GM12878 (cell line): Measurements from ENCODE around the gene HMGXB3. TPM values are rescaled to one million over a fixed set of nuclear protein-coding genes. Genes with fewer than 3 reads are reported as not detected.

Experiments
- ATAC-seq: fragments of 200-7000 bp; cut with Tn5 transposase; 3 replicates; pipeline ENCODE4 v1.9.1; 2020; ENCODE audit warnings: mild to moderate bottlenecking, moderate library complexity
- BruUV-seq: library from RNA; stranded (reverse); fragments of 400-500 nt; replicated peaks from 2 replicates; lab custom pipeline; 2021; lab: Mats Ljungman, UMichigan
- CTCF ChIA-PET: fragments of 300-600 bp; sonication (Branson Sonifier 250); formaldehyde crosslinking; extraction: SDS; loops from one replicate; lab custom pipeline; 2021; ENCODE audit warnings: inconsistent platforms; lab: Yijun Ruan, JAX
- POLR2A ChIA-PET: fragments of 350-600 bp; formaldehyde crosslinking; extraction: SDS; loops from one replicate; lab custom pipeline; 2021; ENCODE audit warnings: inconsistent platforms; lab: Charles Lee
- RAD21 ChIA-PET: fragments of 300-600 bp; sonication (Branson Sonifier 250); formaldehyde crosslinking; loops from one replicate; lab custom pipeline; 2023; ENCODE audit warnings: antibody characterized with exemption; ENCODE audit not compliant: unreplicated experiment; lab: Charles Lee
- SMC1A ChIA-PET: fragments of 300-600 bp; sonication (Branson Sonifier 250); formaldehyde crosslinking; loops from one replicate; lab custom pipeline; 2023; ENCODE audit not compliant: unreplicated experiment, uncharacterized antibody; lab: Charles Lee
- DNase-seq: peaks from one replicate; pipeline ENCODE4 v3.0.0-alpha.2; 2011; ENCODE audit warnings: low read depth, low spot score
- FAIRE-seq: peaks from 3 replicates; lab custom pipeline; 2011; peaks lifted over from hg19 to GRCh38; lab: Jason Lieb, UNC
- H2AFZ ChIP-seq: 2 replicates; pipeline ENCODE4 v1.6.0; 2011; ENCODE audit warnings: low read depth, low read length, control low read depth; ENCODE audit not compliant: control insufficient read depth
- H3K27ac ChIP-seq: 2 replicates; pipeline ENCODE4 v1.5.1; 2011; ENCODE audit warnings: control low read depth; ENCODE audit not compliant: control insufficient read depth, insufficient read depth
- H3K27me3 ChIP-seq, 2 experiments: replicated peaks in 1 of 2; 2 replicates each; pipeline versions ENCODE4 v1.6.0 to v1.6.1; 2011; ENCODE audit warnings: low read length in 1 of 2; ENCODE audit not compliant: control insufficient read depth in 2 of 2, insufficient read depth in 2 of 2
- H3K36me3 ChIP-seq, 2 experiments: 2 replicates each; pipeline ENCODE4 v1.5.1; 2011; ENCODE audit warnings: low read length in 1 of 2; ENCODE audit not compliant: control insufficient read depth in 2 of 2, insufficient read depth in 2 of 2
- H3K4me1 ChIP-seq: 2 replicates; pipeline ENCODE4 v1.6.1; 2011; ENCODE audit warnings: mild to moderate bottlenecking, low read length, moderate library complexity, mixed read lengths; ENCODE audit not compliant: control insufficient read depth, insufficient read depth
- H3K4me2 ChIP-seq: 2 replicates; pipeline ENCODE4 v1.6.0; 2011; ENCODE audit warnings: control low read depth; ENCODE audit not compliant: control insufficient read depth, insufficient read depth
- H3K4me3 ChIP-seq: fragments of 200-600 bp; sonication (generic); 2 replicates; pipeline ENCODE4 v1.5.1; 2016
- H3K79me2 ChIP-seq: 2 replicates; pipeline ENCODE4 v1.6.0; 2011; ENCODE audit warnings: low read length; ENCODE audit not compliant: control insufficient read depth, insufficient read depth
- H3K9ac ChIP-seq: 2 replicates; pipeline ENCODE4 v1.8.0; 2011; ENCODE audit warnings: low read length, control low read depth, mixed read lengths; ENCODE audit not compliant: control insufficient read depth, insufficient read depth
- H3K9me3 ChIP-seq: replicated peaks from 3 replicates; pipeline ENCODE4 v1.5.1; 2011; ENCODE audit warnings: mild to moderate bottlenecking, low read length; ENCODE audit not compliant: control insufficient read depth, insufficient read depth
- H4K20me1 ChIP-seq: 2 replicates; pipeline ENCODE4 v1.6.0; 2011; ENCODE audit not compliant: control insufficient read depth, insufficient read depth
- ETV6 ChIP-seq, 2 experiments: fragments of 450-650 bp in 1 of 2; IDR thresholded peaks in 1 of 2; conservative IDR thresholded peaks in 1 of 2; 2 replicates each; pipeline ENCODE4 v1.6.1; 2014; ENCODE audit warnings: antibody characterized with exemption in 1 of 2, borderline replicate concordance in 1 of 2, low read depth in 1 of 2, mild to moderate bottlenecking in 1 of 2, moderate library complexity in 1 of 2
- MTA3 ChIP-seq: IDR thresholded peaks from 2 replicates; pipeline ENCODE4 v1.6.1; 2012; ENCODE audit warnings: low read length, inconsistent platforms, borderline replicate concordance
- NRF1 ChIP-seq: conservative IDR thresholded peaks from 2 replicates; pipeline ENCODE4 v1.6.1; 2011; ENCODE audit warnings: mild to moderate bottlenecking, low read depth, low read length, improper control_type of control experiment
- PKNOX1 ChIP-seq: fragments of 450-650 bp; IDR thresholded peaks from 2 replicates; pipeline ENCODE4 v1.6.1; 2016; ENCODE audit warnings: mild to moderate bottlenecking
- POLR2AphosphoS2 ChIP-seq: IDR thresholded peaks from 2 replicates; pipeline ENCODE4 v1.6.1; 2011; ENCODE audit warnings: low read depth, mild to moderate bottlenecking, low read length, improper control_type of control experiment, moderate library complexity
- RFX5 ChIP-seq: IDR thresholded peaks from 2 replicates; pipeline ENCODE4 v1.6.1; 2011; ENCODE audit warnings: low read depth, low read length, improper control_type of control experiment
- SP1 ChIP-seq: IDR thresholded peaks from one replicate; pipeline ENCODE4 v1.6.1; 2011; ENCODE audit warnings: low read depth, low read length
- SREBF1 ChIP-seq: IDR thresholded peaks from 2 replicates; pipeline ENCODE4 v1.6.1; 2012; ENCODE audit warnings: mild to moderate bottlenecking, low read length
- WRNIP1 ChIP-seq: IDR thresholded peaks from 2 replicates; pipeline ENCODE4 v1.6.1; 2011; ENCODE audit warnings: low read depth, low read length, improper control_type of control experiment, borderline replicate concordance
- ZBTB40 ChIP-seq: fragments of 450-650 bp; IDR thresholded peaks from 2 replicates; pipeline ENCODE4 v1.6.1; 2016; ENCODE audit warnings: mild to moderate bottlenecking, moderate library complexity, borderline replicate concordance
- ZNF384 ChIP-seq: IDR thresholded peaks from 2 replicates; pipeline ENCODE4 v1.6.1; 2012; ENCODE audit warnings: low read depth, mild to moderate bottlenecking, low read length, improper control_type of control experiment, borderline replicate concordance
- ZNF622 ChIP-seq: fragments of 450-650 bp; IDR thresholded peaks from 2 replicates; pipeline ENCODE4 v1.6.1; 2017; ENCODE audit warnings: mild to moderate bottlenecking, inconsistent platforms
- ZZZ3 ChIP-seq: IDR thresholded peaks from 2 replicates; pipeline ENCODE4 v1.6.1; 2011; ENCODE audit warnings: low read depth; ENCODE audit not compliant: control insufficient read depth, insufficient read length
- WGBS: methylation state at CpG from one replicate; pipeline ENCODE4 v1.1.6; 2016; ENCODE audit warnings: low lambda C conversion rate; ENCODE audit not compliant: insufficient replicate concordance, insufficient coverage; ENCODE audit errors: missing lambda C conversion rate; 5-methylcytosine and 5-hydroxymethylcytosine counted together
- in situ Hi-C: fragments of 300-500 bp; cut with MboI; formaldehyde crosslinking; loops from 9 replicates; pipeline ENCODE4 v1.14.3; 2018; ENCODE audit warnings: mixed read lengths
- intact Hi-C: fragments of 100-400 bp; cut with micrococcal nuclease; formaldehyde crosslinking; loops from one replicate; pipeline ENCODE4 v1.14.2; 2022; ENCODE audit not compliant: unreplicated experiment
- polyA plus RNA-seq, 11 experiments: library from polyadenylated mRNA; depleted of rRNA in 4 of 11; unstranded in 6 of 11; stranded (reverse) in 5 of 11; fragments of >200 nt; fragmentation: Nextera tagmentation in 4 of 11; fragmentation: Illumina TruSeq in 1 of 11; extraction: Ambion mirVana in 4 of 11; extraction: Trizol in 1 of 11; gene quantifications; 1 replicate in 1 of 11; 2 replicates in 10 of 11; pipeline versions ENCODE4 v1.2.1 to v1.2.3, GENCODE V29; 2011 to 2016; ENCODE audit warnings: inconsistent platforms in 2 of 11, missing spikeins in 2 of 11, low read depth in 1 of 11
- total RNA-seq, 4 experiments: library from RNA; depleted of rRNA in 3 of 4; stranded (reverse); fragments of >200 nt in 3 of 4; fragmentation: Illumina TruSeq in 1 of 4; extraction: Trizol in 1 of 4; gene quantifications; 2 replicates each; pipeline versions ENCODE4 v1.2.1 to v1.2.3, GENCODE V29; 2013 to 2021
- TF ChIP-seq, protein P1 (sequence below): fragments of 450-650 bp; conservative IDR thresholded peaks from 2 replicates; pipeline ENCODE4 v1.6.1; 2017; ENCODE audit warnings: mild to moderate bottlenecking, moderate library complexity

Gene HMGXB3
- total and polyA plus RNA-seq, 10 of the 15 experiments (the other 5 are each of a cell fraction or from before 2014, with no cell fraction given), result 1.00 to 42.2 (median 28.1) TPM

DNA sequence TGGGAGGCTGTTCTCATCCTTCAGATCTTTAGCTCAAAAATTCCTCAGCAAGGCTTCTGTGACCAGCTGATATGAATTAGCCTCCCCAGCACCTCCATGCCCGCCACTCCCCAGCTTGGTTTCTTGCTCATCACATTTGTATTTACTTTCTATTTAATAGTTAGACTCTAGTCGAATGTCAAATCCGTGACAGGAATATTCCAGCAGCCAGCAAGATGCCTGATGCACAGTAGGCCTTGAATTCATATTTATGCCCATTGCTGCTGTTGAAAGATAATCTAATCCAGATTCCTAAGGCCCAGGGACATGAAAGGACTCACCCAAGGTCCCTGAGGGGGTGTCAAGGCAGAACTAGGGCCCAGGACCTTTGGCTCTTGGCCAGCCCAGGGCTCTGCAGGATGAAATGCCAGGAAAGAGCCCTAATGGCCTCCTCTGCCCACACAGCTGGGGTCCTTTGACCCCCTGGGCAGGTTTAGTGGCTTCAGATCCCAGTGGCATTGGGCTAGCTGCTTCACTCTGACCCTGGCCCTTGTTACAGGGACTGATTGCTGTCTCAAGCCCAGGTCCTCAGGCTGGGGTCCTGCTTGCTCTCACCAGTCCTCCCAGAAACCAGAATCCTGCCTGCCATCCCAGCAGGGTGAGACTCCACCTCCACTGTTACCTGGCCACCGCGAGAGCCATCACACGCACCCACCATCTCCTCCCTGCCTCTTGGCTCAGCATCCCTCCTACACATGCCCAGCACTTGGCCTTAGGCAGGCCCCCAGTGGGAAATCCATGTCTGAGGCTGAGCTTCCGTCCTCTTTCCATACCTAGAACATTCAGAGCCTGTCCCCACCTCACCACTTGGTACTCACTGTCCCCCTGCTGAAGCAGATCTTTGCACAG is 78.5 kb downstream of the HMGXB3 start:
- Histone ChIP-seq H3K9me3 (no peaks in the 10 kb centered on the region), H3K9ac (no peak overlapping the region), H3K27me3 (no peaks in the 10 kb centered on the region), H3K4me3 (no peak overlapping the region), H3K4me1 (peaks cover 20% of the 10 kb centered on the region), H3K36me3 (no peaks in the 10 kb centered on the region), H3K4me2 (no peak overlapping the region), H4K20me1 (no peaks in the 10 kb centered on the region), H3K79me2 (no peaks in the 10 kb centered on the region), H3K27ac (no peak overlapping the region), H2AFZ (no peak overlapping the region)
- CTCF ChIA-PET, result interaction anchor here (1.2 kb wide), 1 partner anchor 11 kb away, joined by 3 read pairs; no protein-coding TSS in a partner anchor
- intact Hi-C loops, result no loop called here
- FAIRE-seq (no peak), ATAC-seq (no peak), DNase-seq (no peak)
- RAD21 ChIA-PET, result no interaction called here
- in situ Hi-C loops, result no loop called here
- 51% methylated on average over 7 of the region's 7 CpGs for WGBS
- BruUV-seq, result no TSS peak
- SMC1A ChIA-PET, result no interaction called here
- POLR2A ChIA-PET, result no interaction called here
- TF ChIP-seq ZBTB40, result no peak
- no peak for TF ChIP-seq PKNOX1
- no peak for TF ChIP-seq ZNF384
- no peak for TF ChIP-seq SREBF1
- no peak for TF ChIP-seq ZNF622
- TF ChIP-seq, protein P1, sequence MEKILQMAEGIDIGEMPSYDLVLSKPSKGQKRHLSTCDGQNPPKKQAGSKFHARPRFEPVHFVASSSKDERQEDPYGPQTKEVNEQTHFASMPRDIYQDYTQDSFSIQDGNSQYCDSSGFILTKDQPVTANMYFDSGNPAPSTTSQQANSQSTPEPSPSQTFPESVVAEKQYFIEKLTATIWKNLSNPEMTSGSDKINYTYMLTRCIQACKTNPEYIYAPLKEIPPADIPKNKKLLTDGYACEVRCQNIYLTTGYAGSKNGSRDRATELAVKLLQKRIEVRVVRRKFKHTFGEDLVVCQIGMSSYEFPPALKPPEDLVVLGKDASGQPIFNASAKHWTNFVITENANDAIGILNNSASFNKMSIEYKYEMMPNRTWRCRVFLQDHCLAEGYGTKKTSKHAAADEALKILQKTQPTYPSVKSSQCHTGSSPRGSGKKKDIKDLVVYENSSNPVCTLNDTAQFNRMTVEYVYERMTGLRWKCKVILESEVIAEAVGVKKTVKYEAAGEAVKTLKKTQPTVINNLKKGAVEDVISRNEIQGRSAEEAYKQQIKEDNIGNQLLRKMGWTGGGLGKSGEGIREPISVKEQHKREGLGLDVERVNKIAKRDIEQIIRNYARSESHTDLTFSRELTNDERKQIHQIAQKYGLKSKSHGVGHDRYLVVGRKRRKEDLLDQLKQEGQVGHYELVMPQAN, result no peak
- TF ChIP-seq MTA3, result no peak
- TF ChIP-seq RFX5, result no peak
- TF ChIP-seq NRF1, result no peak
- no peak for TF ChIP-seq ZZZ3
- TF ChIP-seq POLR2AphosphoS2, result no peak
- TF ChIP-seq WRNIP1, result no peak
- no peak for TF ChIP-seq ETV6 (conservative IDR thresholded peaks at IDR 0.05 in 1 of 2, IDR thresholded peaks at IDR 0.05 in 1 of 2; ENCODE audit: borderline replicate concordance in 1 of 2, low read depth in 1 of 2)
- TF ChIP-seq SP1, result no peak
